Kidney epithelial cell (primary cell): ENCODE results near the gene KLHL1. TPM values are rescaled to one million over a fixed set of nuclear protein-coding genes. Genes with fewer than 3 reads are reported as not detected.

Source experiments
- DNase-seq: peaks from one replicate; pipeline ENCODE4 v3.0.0-alpha.2; 2010; ENCODE audit warnings: low read depth
- H3K27me3 ChIP-seq: 2 replicates; pipeline ENCODE4 v1.6.0; 2011; ENCODE audit warnings: low read length; ENCODE audit not compliant: control insufficient read depth, insufficient read depth
- H3K36me3 ChIP-seq: 2 replicates; pipeline ENCODE4 v1.5.1; 2011; ENCODE audit warnings: low read length; ENCODE audit not compliant: control insufficient read depth, insufficient read depth
- H3K4me3 ChIP-seq: 2 replicates; pipeline ENCODE4 v1.5.1; 2011; ENCODE audit warnings: low read depth, mild to moderate bottlenecking, control low read depth, low read length
- CTCF ChIP-seq: IDR thresholded peaks from 2 replicates; pipeline ENCODE4 v1.5.1; 2011; ENCODE audit warnings: mild to moderate bottlenecking, moderate library complexity, low read length, control low read depth, inconsistent platforms; ENCODE audit not compliant: insufficient read depth, poor library complexity, severe bottlenecking
- total RNA-seq: library from RNA; depleted of rRNA; stranded (reverse); fragments of >200 nt; gene quantifications from 2 replicates; pipeline ENCODE4 v1.2.3, GENCODE V29; 2015

Gene KLHL1
- total RNA-seq, 1 donor from 2014 or later, result not detected

DNA sequence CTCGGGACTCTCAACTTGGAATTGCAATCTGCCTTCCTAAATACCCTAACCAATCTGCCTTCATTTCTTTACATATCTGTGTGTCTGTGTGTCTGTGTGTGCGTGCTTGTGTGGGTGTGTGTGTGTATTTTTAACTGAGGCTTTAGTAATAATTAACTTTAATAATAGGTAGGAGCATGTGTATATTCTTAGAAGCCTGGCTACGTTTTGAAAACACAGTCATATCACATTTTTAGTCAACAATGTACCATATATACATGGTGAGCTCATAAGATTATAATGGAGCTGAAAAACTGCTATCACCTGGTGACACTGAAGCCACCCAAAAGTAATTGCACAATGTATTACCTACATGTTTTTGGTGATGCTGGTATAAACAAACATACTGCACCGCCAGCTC lies 66.1 kb downstream of the KLHL1 start:
- DNase-seq, result no peak
- H3K27me3 ChIP-seq, result no peaks in the 10 kb centered on the region
- no peak for TF ChIP-seq CTCF
- H3K36me3 ChIP-seq, result no peaks in the 10 kb centered on the region
- H3K4me3 ChIP-seq, result no peak overlapping the region

- DNase-seq, result no peak
Observed at GRCh38 chr13:70034286-70034685, 74.0 kb downstream of the KLHL1 start.

DNA sequence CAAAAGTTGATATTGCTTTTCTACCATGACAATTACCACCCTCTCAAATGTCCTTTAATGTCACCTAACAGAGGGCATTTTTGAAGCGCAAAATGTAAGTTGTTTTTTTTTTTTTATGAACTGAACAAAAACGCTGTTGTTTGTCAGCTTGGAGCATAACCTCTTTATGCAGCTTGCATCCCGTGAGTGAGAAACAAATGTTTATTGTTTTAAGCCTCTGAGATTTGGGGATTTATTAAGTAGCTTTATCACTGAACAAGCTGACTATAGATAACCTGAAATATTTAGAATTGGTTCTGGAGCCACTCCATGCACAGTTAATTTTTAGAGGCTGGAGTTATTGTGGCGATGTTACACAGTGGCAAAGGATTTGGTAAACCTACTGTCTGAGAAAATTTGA lies 80.7 kb downstream of the KLHL1 start:
- Histone ChIP-seq H3K27me3 (no peaks in the 10 kb centered on the region), H3K4me3 (no peak overlapping the region), H3K36me3 (no peaks in the 10 kb centered on the region)
- no peak for DNase-seq
- TF ChIP-seq CTCF, result no peak

More at GRCh38 chr13:70034286-70034685, 74.0 kb downstream of the KLHL1 start:
- H3K27me3 ChIP-seq, result no peaks in the 10 kb centered on the region
- no peak overlapping the region for H3K4me3 ChIP-seq
- TF ChIP-seq CTCF, result no peak
- no peaks in the 10 kb centered on the region for H3K36me3 ChIP-seq

GRCh38 chr13:70023516-70023915 lies 84.7 kb downstream of the KLHL1 start:
- TF ChIP-seq CTCF, result no peak
- Histone ChIP-seq H3K4me3 (no peak overlapping the region), H3K36me3 (no peaks in the 10 kb centered on the region), H3K27me3 (no peaks in the 10 kb centered on the region)
- DNase-seq, result no peak

DNA sequence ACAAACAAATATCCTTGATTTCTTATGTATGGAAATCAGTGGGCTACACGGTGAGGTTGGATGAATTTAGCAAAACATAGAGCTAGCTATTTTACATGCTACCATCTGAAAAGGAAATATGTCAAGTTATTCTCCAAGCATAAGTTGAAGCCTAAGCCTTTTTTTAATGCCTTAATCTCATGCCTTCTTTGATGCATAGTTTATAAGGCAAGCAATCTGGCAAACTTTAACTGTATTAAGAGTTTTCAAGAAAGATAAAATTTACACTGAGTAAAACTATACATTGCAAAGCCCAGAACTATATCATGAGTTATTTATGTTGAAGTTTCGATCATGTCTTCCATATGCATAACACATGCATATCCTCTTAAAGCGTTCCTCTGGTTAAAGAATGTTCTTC lies 85.6 kb downstream of the KLHL1 start:
- Histone ChIP-seq H3K36me3 (no peaks in the 10 kb centered on the region), H3K27me3 (no peaks in the 10 kb centered on the region), H3K4me3 (no peak overlapping the region)
- TF ChIP-seq CTCF, result no peak
- no peak for DNase-seq

DNA sequence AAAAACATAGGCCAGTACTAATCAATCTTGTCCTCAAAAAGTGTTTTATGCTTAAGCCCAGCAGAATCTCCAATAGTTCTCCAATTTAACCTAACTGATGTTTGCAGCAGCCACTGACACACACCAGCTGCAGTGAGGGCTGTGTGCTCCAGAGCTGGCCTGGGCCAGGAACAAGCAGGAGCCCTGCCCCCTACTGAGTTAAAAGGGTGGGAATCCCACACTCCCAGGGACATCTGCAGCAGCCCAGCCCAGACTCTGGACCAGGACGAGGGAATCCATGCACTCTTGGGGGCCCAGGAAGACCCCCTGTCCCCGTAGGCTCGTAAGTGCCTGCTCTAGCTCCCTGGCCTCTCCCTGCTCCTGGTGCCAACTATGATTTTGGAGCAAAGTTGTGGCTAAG lies 92.1 kb downstream of the KLHL1 start:
- no peak overlapping the region for H3K4me3 ChIP-seq
- no peak for TF ChIP-seq CTCF
- no peak for DNase-seq
- H3K36me3 ChIP-seq, result no peaks in the 10 kb centered on the region
- no peaks in the 10 kb centered on the region for H3K27me3 ChIP-seq
